GM12801 (cell line): ENCODE results near the gene SPTSSA.

Source experiments
- TF ChIP-seq, protein P1 (sequence below): IDR thresholded peaks from one replicate; pipeline ENCODE4 v1.5.1; 2011; ENCODE audit warnings: control low read depth; ENCODE audit not compliant: insufficient read length; ENCODE audit errors: extremely low read depth

The SPTSSA gene

DNA sequence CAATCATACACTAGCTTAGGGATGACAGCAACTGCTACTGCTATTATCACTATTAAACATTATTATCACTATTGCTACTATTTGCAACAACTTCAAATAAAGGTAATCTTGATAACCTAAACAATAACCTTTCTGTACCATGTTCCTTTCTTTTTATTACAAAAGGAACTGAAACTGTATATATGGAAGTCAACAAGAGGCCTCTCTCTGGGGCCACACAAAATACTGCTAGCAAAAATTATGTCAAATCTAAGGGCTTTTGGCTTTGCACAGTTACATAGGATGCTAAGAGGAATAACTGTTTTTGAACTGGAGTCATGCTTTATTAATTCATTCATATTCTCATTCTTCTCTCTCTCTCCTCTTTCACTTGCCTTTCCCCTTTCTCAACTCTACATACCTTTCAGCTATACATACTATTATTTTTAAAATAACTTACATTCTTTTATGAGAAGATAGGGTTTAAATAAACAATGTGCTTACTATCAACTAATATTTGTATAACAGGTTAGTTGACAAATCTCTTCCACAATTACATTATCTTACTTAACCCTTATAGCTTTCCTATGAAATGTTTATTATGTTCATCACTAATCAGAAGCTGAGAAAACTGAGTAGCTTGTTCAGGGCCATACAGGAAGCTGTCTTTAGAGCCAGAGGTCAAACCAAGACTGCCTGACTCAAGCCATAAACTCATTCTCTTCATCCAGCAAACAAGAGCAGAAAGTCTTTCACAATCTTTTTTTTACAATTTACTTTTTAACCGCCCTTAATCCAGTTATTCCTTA is 25.7 kb downstream of the SPTSSA start:
- TF ChIP-seq, protein P1, sequence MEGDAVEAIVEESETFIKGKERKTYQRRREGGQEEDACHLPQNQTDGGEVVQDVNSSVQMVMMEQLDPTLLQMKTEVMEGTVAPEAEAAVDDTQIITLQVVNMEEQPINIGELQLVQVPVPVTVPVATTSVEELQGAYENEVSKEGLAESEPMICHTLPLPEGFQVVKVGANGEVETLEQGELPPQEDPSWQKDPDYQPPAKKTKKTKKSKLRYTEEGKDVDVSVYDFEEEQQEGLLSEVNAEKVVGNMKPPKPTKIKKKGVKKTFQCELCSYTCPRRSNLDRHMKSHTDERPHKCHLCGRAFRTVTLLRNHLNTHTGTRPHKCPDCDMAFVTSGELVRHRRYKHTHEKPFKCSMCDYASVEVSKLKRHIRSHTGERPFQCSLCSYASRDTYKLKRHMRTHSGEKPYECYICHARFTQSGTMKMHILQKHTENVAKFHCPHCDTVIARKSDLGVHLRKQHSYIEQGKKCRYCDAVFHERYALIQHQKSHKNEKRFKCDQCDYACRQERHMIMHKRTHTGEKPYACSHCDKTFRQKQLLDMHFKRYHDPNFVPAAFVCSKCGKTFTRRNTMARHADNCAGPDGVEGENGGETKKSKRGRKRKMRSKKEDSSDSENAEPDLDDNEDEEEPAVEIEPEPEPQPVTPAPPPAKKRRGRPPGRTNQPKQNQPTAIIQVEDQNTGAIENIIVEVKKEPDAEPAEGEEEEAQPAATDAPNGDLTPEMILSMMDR: no peak

DNA sequence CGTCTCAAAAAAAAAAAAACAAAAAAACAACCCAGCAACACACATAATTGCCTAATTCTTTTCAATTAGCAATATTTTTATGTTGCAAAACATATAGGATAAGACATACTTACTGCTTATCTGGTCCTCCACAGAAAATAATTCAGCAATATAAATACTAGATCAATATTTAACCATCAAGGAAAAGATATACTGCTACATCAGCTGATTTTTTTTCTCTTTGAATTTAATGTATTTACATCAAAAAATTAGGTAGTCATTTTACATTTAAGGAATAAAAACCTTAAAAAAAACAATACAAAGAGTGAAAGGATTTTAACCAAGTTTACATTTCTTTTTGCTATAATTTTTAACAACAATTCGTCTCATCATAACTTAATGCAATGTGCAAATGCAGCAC is 28.1 kb downstream of the SPTSSA start:
- TF ChIP-seq, protein P1: no peak

DNA sequence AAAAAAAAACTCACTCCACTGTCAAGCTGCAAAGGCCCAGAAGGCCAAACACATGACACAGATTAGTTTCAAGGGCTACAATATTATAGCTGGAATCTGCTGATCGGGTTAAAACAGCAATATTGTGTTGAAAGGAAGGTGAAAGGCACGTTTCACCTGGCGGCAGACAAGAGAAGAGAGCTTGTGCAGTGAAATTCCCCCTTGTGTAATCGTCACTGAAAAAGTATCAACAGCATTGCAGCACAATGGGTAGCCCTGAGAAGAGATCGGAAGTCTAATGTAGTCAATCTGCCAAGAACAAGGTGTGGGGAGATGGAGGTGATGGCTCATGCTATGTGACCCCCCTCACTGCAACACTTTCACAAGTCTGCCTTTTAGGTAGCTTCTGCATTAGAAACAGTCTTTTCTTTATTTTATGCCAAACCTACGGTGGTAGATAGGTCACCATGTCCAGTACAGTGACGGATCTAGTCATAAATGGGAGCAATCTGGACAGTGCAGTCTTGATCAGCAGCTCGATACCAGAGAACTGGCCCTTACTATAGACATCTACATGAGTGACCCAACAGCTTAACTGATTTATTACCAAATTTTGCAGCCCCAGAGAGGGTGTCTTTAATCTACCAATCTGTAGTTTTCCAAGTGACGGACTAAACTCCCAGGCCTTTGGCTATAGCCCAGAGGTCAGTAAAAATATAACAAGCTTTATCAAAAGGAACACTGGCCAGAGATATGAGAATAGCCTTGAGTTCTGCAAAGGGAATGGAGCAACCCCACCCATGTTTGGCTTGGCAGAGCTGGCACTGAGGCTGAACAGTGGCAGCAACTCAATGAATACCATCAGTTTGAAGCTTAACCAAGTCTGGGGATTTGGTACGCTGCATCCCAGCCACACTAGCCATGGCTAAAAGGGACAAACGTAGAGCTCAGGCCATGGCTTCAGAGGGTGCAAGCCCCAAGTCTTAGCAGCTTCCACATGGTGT is 35.4 kb downstream of the SPTSSA start:
- TF ChIP-seq, protein P1: no peak

DNA sequence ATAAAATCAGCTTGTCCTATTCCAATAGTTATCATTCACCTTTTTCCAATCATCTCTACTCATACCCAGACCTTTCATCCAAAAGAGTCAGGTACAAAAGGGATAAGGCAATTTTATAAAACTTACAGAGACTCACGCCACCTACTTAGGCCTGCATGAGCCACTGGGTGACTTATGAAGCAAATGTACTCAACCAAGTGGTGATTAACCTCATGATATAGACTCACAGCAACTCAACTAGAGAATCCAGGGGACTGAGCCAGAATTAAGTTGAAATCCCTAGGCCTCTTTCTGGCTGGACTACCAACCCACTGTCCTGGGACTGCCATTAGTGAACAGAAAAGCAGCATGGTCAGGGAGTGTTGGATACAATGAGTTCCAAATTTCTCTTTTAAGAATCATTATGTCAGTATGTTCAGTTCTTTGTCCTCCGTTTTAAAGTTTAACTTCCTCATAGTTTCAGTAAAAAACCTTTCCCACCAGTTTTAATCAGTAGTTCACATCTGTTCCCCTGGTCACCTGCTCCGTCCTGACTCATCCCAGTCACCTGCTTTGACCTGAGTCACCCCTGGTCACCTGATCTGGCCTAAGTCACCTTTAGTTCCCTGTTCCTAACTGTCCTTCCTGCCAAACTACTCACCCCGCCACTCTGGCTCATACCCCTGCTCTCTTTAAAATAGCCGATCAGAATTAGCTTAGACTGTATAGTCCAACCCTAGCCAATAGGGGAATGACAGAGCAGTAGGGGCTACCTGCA is 36.8 kb downstream of the SPTSSA start:
- TF ChIP-seq, protein P1: no peak

DNA sequence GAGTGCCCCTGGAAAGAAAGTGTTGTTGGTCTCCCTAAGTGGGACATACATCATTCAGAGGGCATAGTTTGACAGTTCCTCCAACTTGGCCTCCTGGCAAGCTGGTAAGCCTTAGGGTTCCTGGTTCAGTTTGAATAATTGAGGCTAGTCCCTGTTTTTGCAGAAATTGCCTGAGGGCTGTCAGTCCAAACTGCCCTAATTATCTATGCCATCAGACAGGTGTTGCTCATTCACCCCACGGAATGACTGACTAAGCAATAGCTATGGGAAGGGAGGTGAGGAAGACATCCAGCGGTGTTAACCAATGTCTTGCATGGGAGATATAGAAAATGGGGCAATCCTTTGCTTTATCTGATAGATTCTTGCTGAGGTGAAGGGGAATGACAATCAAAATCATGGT is 37.6 kb downstream of the SPTSSA start:
- TF ChIP-seq, protein P1: no peak

DNA sequence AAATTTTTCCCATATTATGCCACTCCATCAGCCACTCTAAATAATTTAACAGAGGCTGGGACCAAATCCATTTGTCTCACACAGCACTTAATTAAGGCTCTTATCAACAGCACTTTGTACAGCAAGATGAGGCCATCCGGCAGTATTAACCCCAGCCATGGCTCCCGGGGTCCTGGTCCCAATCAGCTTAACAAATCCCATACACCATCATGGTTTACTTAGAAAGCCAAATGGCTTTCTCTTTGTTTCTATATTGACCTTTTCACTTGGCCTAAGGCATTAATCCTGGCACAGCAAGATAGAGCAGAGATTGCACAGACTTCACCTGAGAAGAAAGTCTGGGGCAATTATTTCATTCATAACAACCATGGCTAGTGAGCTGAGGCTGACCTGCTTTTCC is 38.6 kb downstream of the SPTSSA start:
- TF ChIP-seq, protein P1: no peak

DNA sequence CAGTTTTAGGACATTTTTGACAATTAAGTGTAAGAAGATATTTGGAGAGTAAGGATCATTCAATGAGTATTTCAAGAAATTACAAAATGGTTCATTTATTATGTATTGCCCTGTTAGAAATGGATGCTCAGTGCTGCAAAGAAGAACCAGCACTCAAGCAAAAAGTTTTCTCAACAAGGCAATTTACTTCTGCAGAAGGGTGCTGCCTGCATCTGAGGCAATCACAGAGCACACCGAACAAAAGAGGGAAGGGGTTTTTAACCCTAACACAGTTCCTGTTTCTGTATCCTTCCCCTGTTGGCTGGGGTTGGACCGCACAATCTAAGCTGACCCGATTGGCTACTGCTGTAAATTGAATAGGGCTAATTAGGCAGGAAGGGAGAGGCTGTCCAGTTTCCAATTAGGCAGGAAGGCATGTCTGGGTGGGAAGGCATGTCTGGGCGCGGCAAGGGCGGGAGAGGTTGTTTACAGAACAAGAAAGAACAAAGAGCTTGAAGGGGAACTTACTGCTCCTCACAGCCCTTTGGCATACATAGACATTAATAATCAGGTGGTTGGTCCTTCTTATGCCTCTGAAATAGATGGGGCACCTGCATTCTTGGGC is 41.4 kb downstream of the SPTSSA start:
- TF ChIP-seq, protein P1: no peak
